GM19328 (cell line): Measurements from ENCODE around the gene IRAK1.

Experiments
- ATAC-seq: cut with Tn5 transposase; IDR thresholded peaks from one replicate; pipeline ENCODE4 v1.9.1; 2021; ENCODE audit warnings: mild to moderate bottlenecking, moderate library complexity; ENCODE audit not compliant: unreplicated experiment

The IRAK1 gene

DNA sequence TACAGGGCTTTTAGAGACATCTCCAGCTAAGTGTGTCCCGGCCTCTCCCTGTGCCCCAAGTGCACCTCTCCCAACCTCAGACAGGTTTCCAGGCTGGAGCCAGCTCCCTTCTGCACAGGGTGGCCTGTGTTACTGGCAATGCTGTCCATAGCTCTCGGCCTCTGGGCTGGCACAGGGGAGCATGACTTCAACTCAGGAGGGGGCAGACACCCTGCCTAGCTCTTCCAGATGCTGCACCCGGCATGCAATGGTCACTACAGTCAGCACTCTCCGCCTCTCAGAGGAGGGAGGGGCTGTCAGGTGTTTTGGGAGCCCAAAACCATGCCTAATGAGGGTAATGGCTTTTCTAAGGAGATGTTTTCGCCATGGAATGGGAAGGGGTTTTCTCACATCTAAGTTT is 2.4 kb upstream of the IRAK1 start:
- no peak for ATAC-seq

DNA sequence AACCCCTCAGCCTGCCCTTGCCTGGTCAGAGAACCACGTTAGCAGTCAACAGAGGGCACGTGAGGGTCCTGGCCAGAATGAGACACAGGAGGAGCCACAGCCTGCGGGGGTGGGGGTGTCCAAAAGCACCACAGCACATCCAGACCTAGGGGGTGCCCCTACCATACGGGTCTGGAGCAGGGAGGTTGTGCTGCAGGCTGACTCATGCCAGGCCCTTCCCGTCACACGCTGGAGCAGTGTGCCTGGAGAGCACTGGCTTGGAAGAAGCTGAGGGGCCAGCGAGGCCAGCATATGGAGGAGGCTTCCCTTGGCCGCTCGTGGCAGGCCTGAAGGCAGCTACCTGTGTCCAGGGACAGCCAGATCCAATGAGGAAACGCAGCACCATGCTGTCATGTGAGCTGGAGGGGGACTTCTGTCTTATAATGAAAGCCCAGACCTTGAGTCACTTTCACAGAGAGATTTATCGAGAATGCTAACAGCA is 1.5 kb upstream of the IRAK1 start:
- no peak for ATAC-seq

DNA sequence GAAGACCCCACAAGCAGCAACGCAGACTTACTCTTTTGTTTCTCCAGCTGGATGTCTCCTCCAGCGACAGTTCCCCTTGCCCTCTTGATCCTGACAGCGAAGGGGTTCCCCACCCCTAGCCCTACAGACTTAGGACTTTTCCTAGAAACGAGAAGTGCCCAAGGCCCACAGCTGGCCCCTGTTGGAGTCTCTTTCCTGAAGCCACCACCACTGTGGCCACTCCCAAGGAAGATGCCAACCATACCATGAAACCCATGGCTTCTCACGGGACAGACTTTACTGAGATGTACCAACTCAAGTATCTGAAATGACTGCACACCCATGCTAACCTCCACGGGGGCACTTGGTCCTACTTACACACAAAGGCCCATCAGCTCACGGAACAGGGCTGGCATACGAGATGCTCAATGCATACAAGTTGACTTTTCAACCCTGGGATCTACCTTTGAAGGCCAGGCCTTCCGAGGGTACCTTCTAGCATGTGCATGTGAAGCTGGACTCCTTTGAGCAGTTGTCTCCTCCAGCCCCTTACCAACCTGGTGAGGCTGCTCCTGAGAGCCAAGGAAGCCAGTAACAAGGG is 924 bp upstream of the IRAK1 start:
- ATAC-seq = no peak

DNA sequence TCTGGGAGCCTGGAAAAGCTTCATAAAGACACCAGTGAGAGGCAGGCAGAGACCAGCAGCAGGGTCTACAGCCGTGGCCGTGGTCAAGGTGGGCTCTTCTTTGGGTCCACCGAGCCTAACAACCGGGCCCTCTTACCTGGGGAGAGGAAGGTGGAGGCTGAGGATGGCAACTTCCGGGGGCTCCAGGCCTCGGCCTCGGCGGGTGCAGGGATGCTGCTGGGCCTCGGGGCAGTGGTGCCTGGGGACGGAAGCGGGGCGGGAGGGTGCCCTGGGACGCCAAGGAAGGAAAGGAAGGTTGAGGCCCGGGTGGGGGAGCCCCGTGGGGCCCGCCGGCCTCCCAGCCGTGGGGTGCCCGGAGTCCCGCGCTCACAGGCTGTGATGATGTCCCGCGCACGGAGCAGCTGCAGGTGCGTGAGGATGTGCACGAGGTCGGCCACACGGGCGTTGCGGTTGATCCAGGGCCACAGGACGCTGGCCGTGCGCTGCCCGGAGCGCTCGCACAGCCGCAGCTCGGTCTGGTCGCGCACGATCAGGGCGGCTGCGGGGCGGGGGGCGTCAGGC is 561 bp downstream of the IRAK1 start:
- ATAC-seq = no peak

DNA sequence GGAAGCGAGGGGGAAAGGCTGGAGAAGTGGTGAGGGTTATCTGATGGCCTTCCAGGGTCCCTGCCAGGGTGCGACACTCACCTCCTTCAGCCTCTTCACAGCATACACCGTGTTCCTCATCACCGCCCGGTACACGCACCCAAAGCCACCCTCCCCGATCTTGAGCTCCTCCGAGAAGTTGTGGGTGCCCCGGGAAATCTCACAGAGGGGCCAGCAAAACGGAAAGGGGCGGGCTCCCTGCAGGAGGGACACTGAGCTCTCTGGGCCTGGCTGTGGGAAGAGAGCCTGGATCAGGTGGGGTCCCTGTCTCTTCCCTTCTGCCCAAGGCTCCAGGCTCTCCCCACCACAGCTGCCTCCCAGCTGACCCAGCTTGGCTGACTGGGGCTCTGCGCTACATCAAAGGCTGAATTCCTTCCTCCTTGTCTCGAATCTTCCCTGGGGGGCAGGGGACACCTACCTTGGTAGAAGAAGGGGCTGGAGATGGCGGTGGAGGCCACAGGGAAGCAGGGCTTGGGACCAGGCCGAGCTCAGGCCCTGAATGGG is 1.1 kb downstream of the IRAK1 start:
- ATAC-seq = no peak

DNA sequence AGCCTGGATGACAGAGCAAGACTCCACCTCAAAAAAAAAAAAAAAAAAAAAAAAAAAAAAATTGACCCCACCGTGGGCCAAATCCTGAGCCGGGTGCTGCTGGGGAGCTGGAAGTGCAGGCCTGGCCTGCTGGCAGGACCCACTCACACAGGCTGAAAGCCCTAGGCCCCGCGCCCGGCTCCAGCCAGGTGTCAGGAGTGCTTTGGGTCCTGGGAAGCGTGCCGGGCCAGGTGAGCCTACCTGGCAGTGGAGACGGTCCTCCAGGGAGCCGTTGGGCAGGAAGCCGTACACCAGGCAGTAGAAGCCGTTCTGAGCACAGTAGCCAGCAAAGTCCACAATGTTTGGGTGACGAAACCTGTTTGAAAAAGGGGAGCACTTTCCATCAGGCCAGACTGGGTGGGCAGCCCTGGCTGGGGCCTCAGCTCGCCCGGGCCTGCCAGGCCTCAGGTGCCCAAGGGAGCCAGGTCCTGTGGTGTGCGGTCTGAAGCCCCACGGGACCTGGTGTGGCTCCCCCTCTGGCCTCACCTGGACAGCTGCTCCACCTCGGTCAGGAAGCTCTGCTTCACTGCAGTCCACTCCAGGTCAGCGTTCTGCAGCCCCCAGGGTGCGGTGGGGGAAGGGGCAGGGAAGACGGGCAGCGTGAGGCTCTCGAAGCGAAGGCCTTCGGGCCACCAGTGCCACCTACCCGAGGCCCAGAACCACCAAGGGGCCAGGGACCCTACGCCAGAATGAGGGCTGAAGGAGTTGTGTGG is 1.8 kb downstream of the IRAK1 start:
- ATAC-seq = no peak

DNA sequence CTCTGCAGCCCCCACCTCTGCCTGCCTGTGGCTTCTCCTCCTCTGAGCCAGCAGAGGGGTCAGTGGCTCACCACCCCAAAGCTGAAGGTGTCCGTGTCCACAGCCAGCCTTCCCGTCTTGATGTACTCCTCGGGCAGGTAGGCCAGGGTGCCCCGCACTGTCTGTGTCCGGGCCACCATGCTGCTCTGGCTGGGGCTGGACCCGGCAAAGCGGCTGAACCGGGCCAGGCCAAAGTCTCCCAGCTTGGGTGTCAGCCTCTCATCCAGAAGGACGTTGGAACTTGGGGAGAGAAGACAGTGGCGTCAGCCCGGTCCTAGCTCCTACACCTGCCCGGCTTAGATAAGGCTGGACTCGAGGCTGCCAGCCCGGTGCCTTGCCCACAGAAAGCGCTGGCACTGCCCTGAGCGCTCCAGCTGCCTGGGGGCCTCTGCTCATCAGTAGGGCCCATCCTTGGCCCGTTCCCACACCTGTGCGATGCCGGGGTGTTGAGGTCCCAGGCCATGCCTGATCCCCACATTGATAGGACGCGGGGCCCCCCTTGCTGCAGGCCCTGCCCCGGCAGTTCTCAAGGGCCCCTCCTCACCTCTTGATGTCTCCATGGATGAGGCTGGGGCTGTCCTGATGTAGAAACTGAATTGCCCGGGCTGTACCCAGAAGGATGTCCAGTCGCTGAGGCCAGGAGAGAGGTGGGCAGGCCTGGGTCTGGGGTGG is 3.2 kb downstream of the IRAK1 start:
- no peak for ATAC-seq

DNA sequence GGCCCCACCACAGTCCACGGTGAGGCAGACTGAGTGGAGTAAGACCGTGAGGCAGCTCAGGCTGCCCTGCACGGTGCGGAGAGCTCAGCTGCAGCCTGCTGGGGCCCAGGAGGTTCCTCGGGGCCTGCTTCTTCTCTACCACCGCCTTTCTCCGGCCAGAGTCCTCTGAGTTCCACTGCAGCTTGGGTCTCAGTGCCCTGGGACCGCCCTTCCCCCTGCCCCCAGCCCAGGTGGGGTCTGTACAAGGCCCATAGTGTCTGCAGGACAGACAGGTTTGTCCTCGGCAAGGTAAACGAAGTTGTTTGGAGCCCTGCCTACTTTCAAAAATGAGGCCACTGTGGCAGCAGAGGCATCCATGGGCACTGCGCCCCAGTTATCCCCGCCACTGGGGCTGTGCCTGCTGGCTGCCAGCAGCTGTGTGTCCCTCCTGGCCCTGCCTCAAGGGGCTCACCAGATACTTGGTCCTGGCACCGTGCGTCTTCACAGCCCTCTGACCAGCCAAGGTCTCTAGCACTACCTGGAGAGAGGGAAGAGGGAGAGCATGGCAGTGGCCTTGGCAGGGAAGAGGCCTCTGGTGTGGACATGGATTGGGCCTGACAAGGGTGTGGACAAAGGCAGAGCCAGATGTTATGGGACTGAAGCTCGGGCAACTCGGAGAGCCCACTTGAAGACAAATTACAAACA is 4.0 kb downstream of the IRAK1 start:
- no peak for ATAC-seq

DNA sequence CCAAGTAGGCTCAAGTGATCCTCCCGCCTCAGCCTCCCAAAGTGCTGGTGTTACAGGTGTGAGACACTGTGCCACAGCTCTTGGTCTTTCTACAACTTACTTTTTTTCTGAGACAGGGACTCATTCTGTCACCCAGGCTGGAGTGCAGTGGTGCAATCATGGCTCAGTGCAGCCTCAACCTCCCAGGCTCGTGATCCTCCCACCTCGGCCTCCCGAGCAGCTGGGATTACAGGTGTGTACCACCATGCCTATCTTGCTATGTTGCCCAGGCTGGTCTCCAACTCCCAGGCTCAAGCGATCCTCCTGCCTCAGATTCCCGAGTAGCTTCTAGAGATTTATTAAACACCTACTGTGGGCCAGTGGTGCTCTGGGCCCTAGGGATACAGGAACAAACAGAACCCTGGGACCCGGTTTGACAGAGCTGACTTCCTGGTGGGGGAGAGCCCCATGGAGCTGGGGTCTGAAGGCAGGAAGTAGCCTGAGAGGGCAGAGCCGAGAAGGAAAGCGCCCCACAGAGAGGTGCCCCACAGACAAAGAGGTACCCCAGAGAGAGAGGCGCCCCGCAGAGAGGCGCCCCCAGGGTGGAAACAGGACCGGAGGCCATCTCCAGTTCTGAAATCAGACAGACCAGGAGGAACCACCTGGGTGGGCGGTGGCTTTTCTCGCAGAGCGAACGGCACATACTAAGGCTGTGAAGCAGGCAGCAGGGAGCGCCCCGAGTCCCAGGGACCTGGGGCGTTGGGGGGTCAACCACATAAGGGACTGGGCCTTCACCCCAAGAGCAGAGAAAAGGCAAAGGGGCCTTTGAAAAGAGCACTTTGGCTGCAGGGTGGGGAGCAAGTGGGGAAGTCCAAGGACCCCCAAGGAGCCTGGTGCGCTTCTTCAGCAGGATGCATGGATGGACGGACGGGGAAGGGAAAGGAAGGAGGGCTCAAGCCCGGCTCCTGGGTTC is 5.0 kb downstream of the IRAK1 start:
- ATAC-seq = no peak

DNA sequence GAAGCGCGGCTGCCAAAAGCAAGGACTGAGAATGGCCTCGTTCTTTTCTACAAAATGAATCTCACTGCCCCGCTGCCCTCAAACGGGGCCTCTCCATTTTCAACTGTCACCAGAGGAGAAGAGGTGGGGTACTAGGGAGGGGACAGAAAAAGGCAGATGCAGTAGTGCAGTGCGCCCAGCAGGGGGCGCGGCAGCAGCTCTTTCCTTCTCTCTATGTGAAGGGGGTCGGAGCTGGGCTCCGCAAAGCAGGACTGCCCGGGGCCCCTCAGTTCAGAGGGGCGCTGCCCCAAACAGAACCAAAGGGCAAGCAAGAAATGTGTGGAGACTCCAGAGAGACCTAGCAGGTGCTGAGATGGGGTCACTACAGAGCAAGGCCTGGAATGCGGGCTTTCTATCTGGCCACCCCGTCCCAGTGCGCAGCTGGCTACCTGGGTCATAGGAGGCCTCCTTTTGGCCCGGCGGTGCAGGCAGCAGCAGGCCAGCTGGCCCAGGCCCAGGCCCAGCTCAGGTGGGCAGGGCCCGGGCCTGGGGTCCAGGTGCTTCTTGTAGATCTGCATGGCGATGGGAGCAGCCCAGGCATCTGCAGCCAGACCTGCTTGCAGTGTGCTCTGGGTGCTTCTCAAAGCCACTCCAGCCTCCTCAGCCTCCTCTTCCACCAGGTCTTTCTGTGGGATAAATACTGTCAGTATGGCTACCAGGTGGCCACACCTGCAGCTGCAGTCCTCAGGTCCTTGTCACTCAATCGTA is 5.9 kb downstream of the IRAK1 start:
- ATAC-seq = no peak

DNA sequence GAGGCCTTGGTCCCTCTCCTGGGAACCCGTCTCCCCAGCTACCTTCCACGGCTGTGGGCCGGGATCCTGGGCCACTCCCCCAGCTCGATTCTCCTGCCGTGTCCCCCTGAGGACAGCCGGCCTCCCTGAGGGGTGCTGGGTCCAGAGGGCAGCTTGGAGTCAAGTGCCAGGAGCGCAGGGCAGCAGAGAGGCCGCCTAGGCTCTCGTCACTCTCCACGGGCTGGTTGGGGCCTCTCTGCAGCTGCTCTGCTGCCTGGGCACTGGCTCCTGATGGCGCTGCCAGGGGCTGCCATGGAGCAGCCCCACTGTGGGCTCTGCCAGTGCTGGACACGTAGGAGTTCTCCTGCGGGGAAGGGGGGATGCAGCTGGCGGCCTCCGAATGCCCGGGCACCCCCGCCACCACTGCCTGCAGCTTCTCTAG is 6.7 kb downstream of the IRAK1 start:
- ATAC-seq = no peak

DNA sequence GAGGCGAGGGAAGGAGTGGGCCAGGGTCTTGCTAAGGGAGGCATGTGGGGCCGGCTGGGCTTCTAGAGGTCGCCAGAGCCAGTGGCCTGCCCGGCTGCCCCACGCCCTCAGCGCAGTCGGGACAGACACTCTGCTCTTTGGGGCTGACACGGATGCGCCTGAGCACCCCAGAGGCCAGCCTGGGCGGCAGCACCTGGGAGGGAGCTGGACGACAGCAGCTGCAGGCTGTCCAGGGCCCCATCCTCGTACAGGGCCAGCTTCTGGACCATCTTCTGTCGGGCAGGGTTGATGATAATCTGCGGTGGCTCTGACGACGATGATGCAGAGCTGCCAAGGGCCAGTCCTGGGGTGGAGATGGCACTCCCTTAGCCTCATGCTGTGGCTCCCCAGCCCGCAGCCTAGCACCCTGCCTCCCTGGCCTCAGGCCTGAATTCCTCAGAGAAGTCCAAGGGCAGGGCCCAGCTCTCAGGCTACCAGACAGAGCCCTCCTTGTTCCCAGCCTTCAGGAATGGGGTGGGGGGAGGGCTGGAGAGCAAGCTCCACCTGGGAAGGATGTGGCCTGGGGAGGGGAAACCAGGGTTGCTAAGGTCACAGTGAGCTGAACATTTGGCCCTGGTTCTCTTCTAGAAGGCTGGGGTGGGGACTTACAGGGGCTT is 7.2 kb downstream of the IRAK1 start:
- no peak for ATAC-seq

DNA sequence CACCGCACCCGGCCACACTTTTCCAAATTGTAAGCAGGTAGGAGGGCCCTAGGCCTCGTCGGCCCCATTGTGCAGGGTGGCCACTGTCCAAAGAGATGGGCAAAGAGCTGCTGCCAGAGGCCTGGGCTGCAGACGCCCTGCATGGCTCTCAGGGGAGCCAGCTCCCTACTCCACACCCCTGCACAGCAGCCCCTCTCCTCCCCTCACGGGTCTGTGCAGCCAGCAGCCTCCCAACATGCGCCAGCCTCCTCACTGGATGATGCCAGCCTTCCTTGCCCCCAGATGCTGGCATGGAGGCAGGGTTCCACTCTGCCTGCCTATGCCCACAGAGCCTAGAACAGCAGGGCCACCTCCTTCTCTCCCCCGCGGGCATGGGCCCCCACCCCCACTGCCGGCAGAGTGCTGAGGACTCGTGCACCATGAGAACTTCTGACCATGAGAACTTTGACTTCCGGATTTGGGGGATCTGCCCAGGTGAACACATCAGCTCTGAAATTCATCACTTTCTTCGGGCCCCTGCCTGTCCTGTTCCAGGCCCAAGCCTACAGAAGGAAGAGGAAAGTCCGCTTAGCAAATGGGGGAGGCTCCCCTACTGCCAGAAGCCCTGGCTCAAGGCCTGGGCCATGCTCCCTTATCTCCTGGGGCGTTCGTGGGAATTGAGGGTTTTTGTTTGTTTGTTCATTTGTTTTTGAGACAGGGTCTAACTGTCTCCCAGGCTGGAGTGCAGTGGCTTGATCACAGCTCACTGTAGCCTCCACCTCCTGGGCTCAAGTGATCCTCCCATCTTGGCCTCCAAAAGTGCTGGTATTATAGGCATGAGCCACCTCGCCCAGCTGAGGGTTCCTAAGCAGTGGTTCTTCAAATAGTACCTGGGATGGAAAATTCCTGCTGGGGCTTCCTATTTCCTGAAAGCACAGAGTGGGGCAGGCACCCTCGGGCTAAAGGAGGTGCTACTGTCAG is 8.0 kb downstream of the IRAK1 start:
- no peak for ATAC-seq

DNA sequence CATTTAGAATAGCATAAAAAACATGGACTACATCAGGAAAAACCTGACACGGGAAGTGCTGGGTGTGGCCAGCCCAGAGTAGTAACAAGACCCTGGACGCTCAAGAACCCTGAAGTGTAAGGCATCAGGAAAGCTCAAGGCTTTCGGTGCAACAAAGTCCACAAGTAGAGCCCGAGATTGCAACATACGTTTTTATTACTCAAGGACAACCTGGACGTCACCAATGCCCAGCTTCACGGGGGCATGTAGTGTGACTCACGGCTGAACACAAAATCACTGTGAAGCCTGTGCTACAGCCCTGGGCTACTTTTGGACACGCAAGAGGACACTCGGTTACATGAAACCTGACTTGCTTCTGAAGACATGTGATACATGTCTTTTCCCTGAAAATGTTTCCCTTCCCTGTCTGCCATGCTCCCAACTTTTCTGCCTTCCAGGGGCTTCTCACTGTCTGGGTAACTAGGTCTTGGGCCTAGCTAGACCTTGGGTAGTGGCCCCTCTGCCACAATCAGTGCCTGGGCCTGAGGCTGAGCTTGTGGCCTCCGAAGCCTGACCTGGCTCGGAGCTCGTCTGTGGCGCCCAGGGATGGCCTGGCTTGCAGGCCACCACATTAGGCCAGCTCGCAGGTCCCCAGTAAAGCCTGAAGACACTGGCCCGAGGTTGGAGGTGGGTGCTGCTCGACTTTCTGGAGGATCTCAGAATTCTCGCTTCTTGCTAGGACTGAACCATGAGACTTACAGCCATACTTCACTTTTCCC is 9.2 kb downstream of the IRAK1 start:
- no peak for ATAC-seq

DNA sequence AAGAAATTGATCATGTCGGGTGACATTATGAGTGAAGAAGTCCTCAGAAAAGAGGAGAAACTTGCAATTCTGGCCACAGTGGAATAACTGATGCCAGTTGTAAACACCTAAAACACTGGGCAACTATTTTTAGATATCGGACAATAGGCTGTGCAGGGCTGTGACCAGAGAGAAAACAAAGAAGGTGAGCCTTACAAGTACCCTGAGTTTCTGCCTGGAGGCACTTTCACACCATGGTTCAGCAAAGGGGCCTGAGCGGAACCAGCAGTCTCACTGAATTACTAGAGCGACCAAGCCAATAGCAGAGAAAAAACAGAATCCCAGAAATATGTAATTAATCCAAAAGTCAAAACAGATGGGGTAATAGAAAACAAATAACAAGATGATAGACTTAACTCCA is 11.2 kb downstream of the IRAK1 start:
- ATAC-seq = no peak

DNA sequence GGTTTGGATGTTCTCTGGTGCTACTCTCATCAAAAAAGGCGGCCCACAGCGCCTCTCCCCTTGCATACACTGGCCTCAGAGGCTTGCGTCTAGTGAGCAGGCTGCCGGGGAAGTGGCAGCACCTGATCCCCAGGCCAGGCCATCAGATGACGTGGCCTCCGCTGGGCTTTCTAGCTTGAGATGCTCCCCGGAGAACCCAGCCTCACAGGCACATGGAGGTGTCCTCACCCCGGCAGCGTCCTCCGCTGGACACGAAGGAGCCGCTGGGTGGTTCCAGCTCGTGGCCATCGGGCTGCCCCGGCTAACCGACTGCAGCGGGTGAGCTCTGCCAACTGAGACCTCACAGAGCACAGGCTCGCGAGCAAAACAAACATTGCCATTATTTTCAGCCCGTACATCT is 12.8 kb downstream of the IRAK1 start:
- no peak for ATAC-seq

DNA sequence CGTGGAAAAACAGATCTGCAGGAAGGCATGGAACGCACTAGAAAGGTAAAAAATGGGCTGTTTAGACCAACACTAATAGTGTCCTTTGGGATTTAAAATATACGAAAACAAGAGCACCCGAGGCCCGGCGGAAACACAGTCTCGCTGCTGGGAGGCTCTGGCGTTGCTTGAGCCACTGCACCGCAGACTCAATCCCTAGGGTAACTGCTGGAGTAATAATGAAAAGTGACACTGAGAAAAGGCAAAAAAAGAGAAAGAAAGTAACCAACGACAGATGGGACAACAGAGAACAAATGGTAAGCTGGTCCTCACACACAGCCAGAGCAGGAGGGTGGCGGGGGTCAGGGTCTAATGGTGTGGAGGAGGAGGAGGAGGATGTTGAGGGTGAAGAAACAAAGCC is 15.4 kb downstream of the IRAK1 start:
- no peak for ATAC-seq
